OCI-M2 (cell line): Measurements from ENCODE around the gene CCDC183.
A peak's percentile ranks its signal among the peaks of the same experiment; 100 is the strongest.

ENCODE experiments used
- DNase-seq: peaks from one replicate; lab custom pipeline; 2025; ENCODE audit not compliant: unreplicated experiment; lab: John Stamatoyannopoulos, UW

The CCDC183 gene

GRCh38 chr9:136847826-136848392, 51.8 kb downstream of the CCDC183 start:
- no peak for DNase-seq

- no peak for DNase-seq
Measured at GRCh38 chr9:136848393-136849037, 52.4 kb downstream of the CCDC183 start.

- peak; percentile 58 for DNase-seq
Measured at GRCh38 chr9:136849038-136849959, 53.2 kb downstream of the CCDC183 start, which contains the start of gene PHPT1. PHPT1 (plus strand) TSS chr9:136849409; CDS start chr9:136849431, 22 bp downstream.

DNA sequence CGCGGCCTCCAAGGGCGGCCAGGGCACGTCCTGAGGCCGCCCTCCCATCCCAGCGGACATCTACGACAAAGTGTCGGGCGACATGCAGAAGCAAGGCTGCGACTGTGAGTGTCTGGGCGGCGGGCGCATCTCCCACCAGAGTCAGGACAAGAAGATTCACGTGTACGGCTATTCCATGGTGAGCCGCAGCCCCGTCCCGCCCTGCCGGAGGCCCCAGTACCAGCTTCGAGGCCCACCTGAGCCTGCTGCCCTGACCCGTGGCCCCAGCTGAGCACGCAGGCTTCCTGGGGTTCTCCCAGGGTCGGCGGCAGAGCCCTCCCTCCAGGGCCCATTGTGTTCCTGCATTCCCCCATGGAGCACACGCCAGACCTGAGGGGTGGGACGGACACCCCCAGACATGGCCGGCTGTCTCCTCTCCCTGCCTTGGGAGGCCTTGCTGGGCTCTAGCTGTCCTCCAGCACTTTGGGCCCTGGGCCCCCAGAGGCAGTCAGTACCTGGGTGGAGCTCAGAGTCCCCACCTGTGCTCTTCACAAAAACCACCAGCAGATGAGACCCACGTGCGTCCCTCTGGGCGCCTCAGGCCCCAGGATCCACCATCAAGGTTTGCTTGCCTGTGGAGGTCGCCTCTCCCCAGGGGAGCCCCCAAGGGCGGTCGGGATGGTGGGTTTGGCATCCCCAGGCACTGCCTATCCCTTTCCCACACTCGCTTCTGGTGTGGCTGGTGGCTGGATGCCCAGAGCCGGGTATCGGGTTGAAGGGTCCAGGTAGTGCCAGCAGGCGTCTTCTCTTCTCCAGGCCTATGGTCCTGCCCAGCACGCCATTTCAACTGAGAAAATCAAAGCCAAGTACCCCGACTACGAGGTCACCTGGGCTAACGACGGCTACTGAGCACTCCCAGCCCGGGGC, 54.1 kb downstream of the CCDC183 start:
- no peak for DNase-seq

DNA sequence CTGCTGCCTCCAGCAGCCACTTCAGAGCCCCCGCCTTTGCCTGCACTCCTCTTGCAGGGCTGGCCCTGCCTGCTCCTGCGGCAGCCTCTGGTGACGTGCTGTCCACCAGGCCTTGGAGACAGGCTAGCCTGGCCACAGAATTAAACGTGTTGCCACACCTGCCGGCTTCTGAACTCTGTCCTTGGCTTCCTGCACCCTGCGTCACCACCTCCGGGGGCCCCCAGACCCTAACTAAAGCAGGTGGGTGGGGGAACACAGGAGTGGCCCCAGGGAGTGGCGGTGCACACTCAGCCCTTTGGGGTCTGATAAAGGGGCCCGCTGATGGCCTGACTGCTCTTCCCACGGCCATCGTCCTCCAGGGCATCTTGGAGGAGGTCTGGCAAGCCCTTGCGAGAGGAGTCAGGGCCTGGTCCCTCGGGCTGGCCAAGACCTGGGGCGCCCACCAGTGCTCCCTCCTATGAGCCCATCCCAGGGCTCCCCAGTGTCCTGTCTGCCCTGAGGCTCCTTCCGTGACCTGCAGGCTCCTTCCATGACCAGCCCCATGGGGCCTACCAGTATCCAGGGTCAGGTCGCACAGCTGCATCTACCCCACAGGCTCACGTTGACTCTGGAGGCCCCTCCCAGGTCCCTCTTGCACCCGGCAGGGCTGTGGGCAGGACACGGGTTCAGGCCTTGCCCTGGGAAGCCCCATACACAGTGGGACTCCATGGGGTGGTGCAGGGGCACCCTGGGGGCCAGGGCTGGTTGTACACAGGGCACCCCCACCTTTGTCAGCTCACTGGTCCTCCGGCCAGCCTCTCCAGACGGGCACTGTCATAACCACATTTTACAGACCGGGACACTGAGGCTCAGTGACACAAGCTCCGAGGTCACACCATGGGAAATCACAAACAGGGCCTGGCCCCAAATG, 55.0 kb downstream of the CCDC183 start:
- no peak for DNase-seq

DNA sequence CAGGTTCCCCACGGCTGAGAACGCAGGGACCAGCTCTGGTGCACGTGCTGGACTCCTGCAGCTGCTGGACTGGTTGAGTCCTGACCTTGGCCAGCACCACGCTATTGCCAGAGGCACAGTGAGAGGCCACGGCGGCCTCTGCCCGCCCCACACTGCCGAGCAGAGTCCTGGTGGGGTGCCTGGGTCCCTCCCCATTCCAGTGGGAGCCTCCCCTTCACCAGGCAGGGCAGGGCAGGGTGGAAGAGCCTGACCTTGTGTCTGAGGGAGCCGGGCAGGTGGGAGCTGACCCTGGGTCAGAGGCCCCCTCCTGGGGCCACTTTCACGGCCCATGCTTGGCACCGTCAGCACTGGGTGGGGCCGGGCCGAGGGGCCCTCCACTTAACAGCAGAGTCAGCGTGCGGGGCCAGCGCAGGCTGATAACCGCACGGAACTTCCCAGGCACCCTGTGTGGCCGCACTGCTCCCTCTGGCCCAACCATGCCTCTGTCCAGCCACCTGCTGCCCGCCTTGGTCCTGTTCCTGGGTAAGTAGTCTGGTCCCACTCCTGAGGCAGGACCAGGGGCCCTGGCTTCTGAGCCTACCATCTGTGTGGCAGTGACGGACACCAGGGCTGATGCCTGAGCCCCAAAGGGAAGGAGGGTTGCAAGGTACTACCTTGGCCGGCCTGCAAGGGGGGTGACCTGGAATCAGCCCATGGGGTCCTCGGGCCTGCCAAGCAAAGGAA, 56.0 kb downstream of the CCDC183 start, which contains the start of gene MAMDC4:
Gene MAMDC4 (plus strand): TSS at position 406 of the 723 bp plus-strand sequence. CDS start 71 bp downstream, at position 477.
- no peak for DNase-seq

DNA sequence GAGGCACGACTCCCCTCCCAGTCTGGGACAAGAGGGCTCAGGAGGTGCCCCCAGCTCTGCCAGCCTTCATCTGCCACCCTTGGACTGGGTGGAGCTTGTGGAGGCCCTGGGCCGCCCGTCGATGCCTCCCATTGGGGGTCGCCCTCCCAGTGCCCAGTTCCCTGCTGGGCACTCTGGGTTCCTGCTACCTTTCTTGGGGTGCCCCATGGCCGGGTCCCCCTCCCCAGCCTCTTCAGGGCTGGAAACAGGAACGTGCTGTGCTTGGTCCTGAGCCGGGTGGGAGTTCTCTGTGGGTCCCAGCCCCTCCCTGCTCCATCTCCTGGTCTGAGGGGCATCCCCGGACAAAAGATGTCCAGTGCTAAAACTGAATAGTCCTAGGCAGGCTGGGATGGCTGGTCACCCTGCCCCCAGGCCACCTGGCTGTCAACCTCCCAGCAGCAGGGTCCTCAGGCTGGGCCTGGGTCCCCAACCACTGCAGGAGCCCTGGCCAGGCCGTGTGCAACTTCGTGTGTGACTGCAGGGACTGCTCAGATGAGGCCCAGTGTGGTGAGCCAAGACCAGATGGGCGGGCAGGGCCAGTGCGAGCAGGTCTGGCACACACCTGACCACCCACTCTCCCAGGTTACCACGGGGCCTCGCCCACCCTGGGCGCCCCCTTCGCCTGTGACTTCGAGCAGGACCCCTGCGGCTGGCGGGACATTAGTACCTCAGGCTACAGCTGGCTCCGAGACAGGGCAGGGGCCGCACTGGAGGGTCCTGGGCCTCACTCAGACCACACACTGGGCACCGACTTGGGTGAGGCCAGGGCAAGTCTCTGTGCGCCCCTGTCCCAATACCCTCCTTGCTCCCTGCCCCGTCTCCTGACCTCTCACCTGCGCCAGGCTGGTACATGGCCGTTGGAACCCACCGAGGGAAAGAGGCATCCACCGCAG, 56.8 kb downstream of the CCDC183 start:
- no peak for DNase-seq

GRCh38 chr9:136853596-136854112, 57.5 kb downstream of the CCDC183 start:
- no peak for DNase-seq

GRCh38 chr9:136854113-136854841, 58.1 kb downstream of the CCDC183 start:
- no peak for DNase-seq

DNA sequence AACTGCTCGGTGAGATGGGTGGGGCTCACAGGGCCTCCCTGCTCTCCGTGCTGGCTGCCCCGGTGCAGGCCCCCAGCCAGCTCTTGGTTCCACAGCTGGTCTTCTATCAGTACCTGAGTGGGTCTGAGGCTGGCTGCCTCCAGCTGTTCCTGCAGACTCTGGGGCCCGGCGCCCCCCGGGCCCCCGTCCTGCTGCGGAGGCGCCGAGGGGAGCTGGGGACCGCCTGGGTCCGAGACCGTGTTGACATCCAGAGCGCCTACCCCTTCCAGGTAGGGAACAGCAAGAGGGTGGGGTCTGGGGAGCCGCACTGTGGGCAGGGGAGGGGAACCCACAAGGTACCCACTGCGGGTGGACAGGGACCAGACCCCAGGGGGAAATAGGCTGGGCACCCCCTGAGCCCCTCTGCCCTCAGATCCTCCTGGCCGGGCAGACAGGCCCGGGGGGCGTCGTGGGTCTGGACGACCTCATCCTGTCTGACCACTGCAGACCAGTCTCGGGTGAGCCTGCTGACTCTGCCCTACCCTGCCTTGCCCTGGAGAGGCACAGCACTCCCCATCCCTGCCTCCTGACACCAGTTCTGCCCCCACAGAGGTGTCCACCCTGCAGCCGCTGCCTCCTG, 58.8 kb downstream of the CCDC183 start:
- DNase-seq = no peak

DNA sequence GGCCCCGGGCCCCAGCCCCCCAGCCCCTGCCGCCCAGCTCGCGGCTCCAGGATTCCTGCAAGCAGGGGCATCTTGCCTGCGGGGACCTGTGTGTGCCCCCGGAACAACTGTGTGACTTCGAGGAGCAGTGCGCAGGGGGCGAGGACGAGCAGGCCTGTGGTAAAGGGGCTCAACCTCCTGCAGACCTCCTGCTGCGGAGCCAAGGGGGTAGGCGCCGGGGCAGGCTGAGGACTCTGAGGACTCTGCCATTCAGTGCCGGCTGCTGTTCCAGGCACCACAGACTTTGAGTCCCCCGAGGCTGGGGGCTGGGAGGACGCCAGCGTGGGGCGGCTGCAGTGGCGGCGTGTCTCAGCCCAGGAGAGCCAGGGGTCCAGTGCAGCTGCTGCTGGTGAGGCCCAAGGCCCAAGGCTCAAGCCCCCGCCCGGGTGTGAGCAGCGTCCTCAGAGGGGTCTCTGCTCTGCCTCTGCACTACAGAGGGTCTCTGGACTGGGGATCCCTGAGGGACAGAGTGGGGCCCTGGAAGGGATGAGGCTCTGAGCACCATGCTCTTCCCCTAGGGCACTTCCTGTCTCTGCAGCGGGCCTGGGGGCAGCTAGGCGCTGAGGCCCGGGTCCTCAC, 59.4 kb downstream of the CCDC183 start:
- no peak for DNase-seq

DNA sequence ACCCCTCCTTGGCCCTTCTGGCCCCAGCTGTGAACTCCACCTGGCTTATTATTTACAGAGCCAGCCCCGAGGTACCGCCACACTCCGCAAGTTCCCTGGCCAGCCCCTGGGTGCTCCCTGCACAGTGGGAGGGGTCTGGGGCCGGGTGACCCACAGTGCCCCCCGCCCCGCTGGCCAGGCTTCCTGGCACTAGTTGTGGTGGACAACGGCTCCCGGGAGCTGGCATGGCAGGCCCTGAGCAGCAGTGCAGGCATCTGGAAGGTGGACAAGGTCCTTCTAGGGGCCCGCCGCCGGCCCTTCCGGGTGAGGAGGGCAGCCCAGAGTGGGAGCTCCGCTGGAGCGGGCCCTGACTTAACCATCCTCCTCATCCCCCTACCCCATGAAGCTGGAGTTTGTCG, 59.9 kb downstream of the CCDC183 start:
- no peak for DNase-seq

DNA sequence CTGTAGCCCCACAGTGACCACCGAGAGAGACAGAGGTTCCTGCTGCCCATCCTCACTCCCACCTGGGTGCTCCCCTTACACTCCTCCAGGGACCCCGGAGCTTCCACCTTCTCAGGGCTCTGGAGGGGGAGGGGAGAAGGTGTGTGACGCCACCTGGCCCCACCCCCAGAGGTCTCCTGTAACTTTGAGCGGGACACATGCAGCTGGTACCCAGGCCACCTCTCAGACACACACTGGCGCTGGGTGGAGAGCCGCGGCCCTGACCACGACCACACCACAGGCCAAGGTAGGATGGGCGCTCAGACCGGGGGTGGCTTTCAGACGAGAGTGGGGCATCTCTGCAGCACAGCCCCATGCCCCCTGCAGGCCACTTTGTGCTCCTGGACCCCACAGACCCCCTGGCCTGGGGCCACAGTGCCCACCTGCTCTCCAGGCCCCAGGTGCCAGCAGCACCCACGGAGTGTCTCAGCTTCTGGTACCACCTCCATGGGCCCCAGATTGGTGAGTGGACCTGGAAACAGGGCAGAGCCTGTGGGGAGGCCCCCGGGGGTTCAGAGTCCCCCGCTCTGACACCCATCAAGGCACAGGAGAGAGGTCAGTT, 60.5 kb downstream of the CCDC183 start:
- no peak for DNase-seq

GRCh38 chr9:136857166-136857565, 61.0 kb downstream of the CCDC183 start:
- no peak for DNase-seq
